Astrocyte (in vitro differentiated cells and primary cell): ENCODE measurements around the gene JAZF1. TPM values are rescaled to one million over a fixed set of nuclear protein-coding genes. Genes with fewer than 3 reads are reported as not detected.
"Not testable (repeated sequence)": the region's sequence is repeated elsewhere in the genome, so short reads cannot be mapped to it uniquely, and the experiment has no call there.

Experiments
- DNase-seq: peaks from one replicate; pipeline ENCODE4 v3.0.0-alpha.2; 2010; ENCODE audit warnings: low read depth
- FAIRE-seq: peaks from 2 replicates; lab custom pipeline; 2011; peaks lifted over from hg19 to GRCh38; lab: Jason Lieb, UNC
- H2AFZ ChIP-seq: 2 replicates; pipeline ENCODE4 v1.6.0; 2012; ENCODE audit warnings: low read depth, low read length, inconsistent platforms
- H3K27ac ChIP-seq: 2 replicates; pipeline ENCODE4 v1.5.1; 2011; ENCODE audit warnings: low read depth, low read length, inconsistent platforms
- H3K27me3 ChIP-seq: 2 replicates; pipeline ENCODE4 v1.6.0; 2011; ENCODE audit warnings: low read length, inconsistent platforms; ENCODE audit not compliant: insufficient read depth
- H3K36me3 ChIP-seq: 2 replicates; pipeline ENCODE4 v1.5.1; 2011; ENCODE audit warnings: low read length, inconsistent platforms; ENCODE audit not compliant: insufficient read depth
- H3K4me1 ChIP-seq: 2 replicates; pipeline ENCODE4 v1.5.1; 2011; ENCODE audit warnings: low read length, inconsistent platforms; ENCODE audit not compliant: insufficient read depth
- H3K4me2 ChIP-seq: 2 replicates; pipeline ENCODE4 v1.6.0; 2012; ENCODE audit warnings: low read length, inconsistent platforms
- H3K4me3 ChIP-seq: 2 replicates; pipeline ENCODE4 v1.5.1; 2011; ENCODE audit warnings: low read depth, mild to moderate bottlenecking, low read length, inconsistent platforms; ENCODE audit not compliant: insufficient read depth
- H3K79me2 ChIP-seq: 2 replicates; pipeline ENCODE4 v1.6.0; 2012; ENCODE audit warnings: mild to moderate bottlenecking, low read length, inconsistent platforms; ENCODE audit not compliant: insufficient read depth
- H3K9ac ChIP-seq: 2 replicates; pipeline ENCODE4 v1.6.0; 2012; ENCODE audit warnings: mild to moderate bottlenecking, low read length, inconsistent platforms
- H3K9me3 ChIP-seq: 2 replicates; pipeline ENCODE4 v1.5.1; 2012; ENCODE audit warnings: low read depth, mild to moderate bottlenecking, low read length, inconsistent platforms; ENCODE audit not compliant: insufficient read depth
- H4K20me1 ChIP-seq: 2 replicates; pipeline ENCODE4 v1.6.0; 2012; ENCODE audit warnings: low read length, inconsistent platforms; ENCODE audit not compliant: insufficient read depth
- H3K27ac Mint-ChIP-seq: one replicate; pipeline ENCODE4 v1.8.0; 2021; ENCODE audit warnings: mild to moderate bottlenecking, mixed read lengths; ENCODE audit not compliant: unreplicated experiment
- H3K27me3 Mint-ChIP-seq: one replicate; pipeline ENCODE4 v1.8.0; 2021; ENCODE audit warnings: low read depth, mixed read lengths; ENCODE audit not compliant: unreplicated experiment
- H3K36me3 Mint-ChIP-seq: one replicate; pipeline ENCODE4 v1.8.0; 2021; ENCODE audit warnings: low read depth, mixed read lengths; ENCODE audit not compliant: unreplicated experiment
- H3K4me1 Mint-ChIP-seq: one replicate; pipeline ENCODE4 v1.8.0; 2021; ENCODE audit warnings: low read depth, mixed read lengths; ENCODE audit not compliant: unreplicated experiment
- H3K4me3 Mint-ChIP-seq: one replicate; pipeline ENCODE4 v1.8.0; 2021; ENCODE audit warnings: mild to moderate bottlenecking, moderate library complexity, mixed read lengths; ENCODE audit not compliant: unreplicated experiment
- H3K9me3 Mint-ChIP-seq: one replicate; pipeline ENCODE4 v1.8.0; 2021; ENCODE audit warnings: mild to moderate bottlenecking, mixed read lengths; ENCODE audit not compliant: unreplicated experiment
- CTCF ChIP-seq: IDR thresholded peaks from 2 replicates; pipeline ENCODE4 v1.5.1; 2011; ENCODE audit warnings: low read depth, mild to moderate bottlenecking, inconsistent platforms, low read length, moderate library complexity; ENCODE audit not compliant: insufficient read depth
- EZH2 ChIP-seq: IDR thresholded peaks from 2 replicates; pipeline ENCODE4 v1.6.1; 2012; ENCODE audit warnings: mild to moderate bottlenecking, low read length, inconsistent platforms; ENCODE audit not compliant: insufficient read depth
- total RNA-seq: library from RNA; stranded (reverse); gene quantifications from 2 replicates; pipeline ENCODE4 v1.2.1, GENCODE V29; 2021

Gene JAZF1
- total RNA-seq, 1 donor from 2014 or later: 20.1 TPM

- no peak for FAIRE-seq
Observed at GRCh38 chr7:27861747-27862146, 318.8 kb downstream of the JAZF1 start.

GRCh38 chr7:27860800-27861199, 319.8 kb downstream of the JAZF1 start:
- Histone ChIP-seq H3K27ac (no peak overlapping the region), H3K27me3 (no peaks in the 10 kb centered on the region), H3K9me3 (no peaks in the 10 kb centered on the region), H2AFZ (no peak overlapping the region), H3K4me2 (no peak overlapping the region), H4K20me1 (peaks cover 15% of the 10 kb centered on the region), H3K4me3 (no peak overlapping the region), H3K79me2 (no peaks in the 10 kb centered on the region), H3K4me1 (peaks cover 8% of the 10 kb centered on the region), H3K36me3 (no peaks in the 10 kb centered on the region), H3K9ac (no peak overlapping the region)
- Mint-ChIP-seq H3K4me1 (peaks cover 4% of the 10 kb centered on the region), H3K27ac (no peak overlapping the region), H3K36me3 (peaks cover 23% of the 10 kb centered on the region), H3K9me3 (peaks cover 11% of the 10 kb centered on the region), H3K27me3 (no peaks in the 10 kb centered on the region), H3K4me3 (no peak overlapping the region)
- no peak for TF ChIP-seq EZH2
- no peak for TF ChIP-seq CTCF
- FAIRE-seq (no peak), DNase-seq (no peak)

More at GRCh38 chr7:27861747-27862146, 318.8 kb downstream of the JAZF1 start:
- H3K9me3 ChIP-seq: no peaks in the 10 kb centered on the region
- H3K4me3 Mint-ChIP-seq: no peak overlapping the region
- peaks cover 18% of the 10 kb centered on the region for H3K36me3 Mint-ChIP-seq
- no peak overlapping the region for H3K4me3 ChIP-seq
- no peaks in the 10 kb centered on the region for H3K36me3 ChIP-seq
- H4K20me1 ChIP-seq: peaks cover 15% of the 10 kb centered on the region
- H3K9me3 Mint-ChIP-seq: peaks cover 5% of the 10 kb centered on the region
- H3K4me2 ChIP-seq: no peak overlapping the region
- no peaks in the 10 kb centered on the region for H3K27me3 ChIP-seq
- DNase-seq: no peak
- no peaks in the 10 kb centered on the region for H3K27me3 Mint-ChIP-seq
- no peak overlapping the region for H3K27ac ChIP-seq
- H3K27ac Mint-ChIP-seq: no peak overlapping the region
- no peak overlapping the region for H3K9ac ChIP-seq
- peaks cover 8% of the 10 kb centered on the region for H3K4me1 ChIP-seq
- H3K79me2 ChIP-seq: no peaks in the 10 kb centered on the region
- no peak for TF ChIP-seq CTCF
- TF ChIP-seq EZH2: no peak
- no peak overlapping the region for H2AFZ ChIP-seq
- peaks cover 4% of the 10 kb centered on the region for H3K4me1 Mint-ChIP-seq

- H4K20me1 ChIP-seq, H3K4me1 ChIP-seq, DNase-seq, H3K27ac Mint-ChIP-seq, H3K4me3 ChIP-seq, H3K36me3 ChIP-seq, H3K4me3 Mint-ChIP-seq, H3K4me1 Mint-ChIP-seq, H3K79me2 ChIP-seq, H2AFZ ChIP-seq, FAIRE-seq, H3K4me2 ChIP-seq, H3K9me3 ChIP-seq, H3K27ac ChIP-seq, H3K27me3 Mint-ChIP-seq, H3K27me3 ChIP-seq, H3K9ac ChIP-seq: not testable (repeated sequence)
- Mint-ChIP-seq H3K36me3 (peaks cover 41% of the 10 kb centered on the region), H3K9me3 (peaks cover 28% of the 10 kb centered on the region)
Observed at GRCh38 chr7:27856703-27857485, 323.7 kb downstream of the JAZF1 start.
